ENCODE data around the gene CHRNB4.

The CHRNB4 gene

DNA sequence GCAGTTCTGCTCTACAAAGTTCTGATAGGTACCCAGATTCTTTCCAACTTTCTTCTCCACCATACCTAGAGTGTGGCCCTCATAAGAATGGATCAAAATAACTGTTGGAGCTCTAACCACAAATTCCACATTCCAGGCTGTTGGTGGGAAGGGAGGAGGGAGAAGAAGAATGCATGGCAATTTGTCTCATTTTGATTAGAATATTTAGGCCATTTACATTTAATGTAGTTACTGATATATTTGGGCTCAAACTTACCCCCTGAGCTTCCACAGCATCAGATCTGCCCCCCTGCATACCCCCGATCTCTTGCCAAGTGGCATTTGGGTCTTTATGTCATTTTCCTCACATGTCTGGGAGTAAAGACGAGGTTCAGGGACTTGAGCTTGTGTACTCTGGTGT is 7.7 kb downstream of the CHRNB4 start:
- DNase-seq (ENCODE audit: low read depth), result no peak

DNA sequence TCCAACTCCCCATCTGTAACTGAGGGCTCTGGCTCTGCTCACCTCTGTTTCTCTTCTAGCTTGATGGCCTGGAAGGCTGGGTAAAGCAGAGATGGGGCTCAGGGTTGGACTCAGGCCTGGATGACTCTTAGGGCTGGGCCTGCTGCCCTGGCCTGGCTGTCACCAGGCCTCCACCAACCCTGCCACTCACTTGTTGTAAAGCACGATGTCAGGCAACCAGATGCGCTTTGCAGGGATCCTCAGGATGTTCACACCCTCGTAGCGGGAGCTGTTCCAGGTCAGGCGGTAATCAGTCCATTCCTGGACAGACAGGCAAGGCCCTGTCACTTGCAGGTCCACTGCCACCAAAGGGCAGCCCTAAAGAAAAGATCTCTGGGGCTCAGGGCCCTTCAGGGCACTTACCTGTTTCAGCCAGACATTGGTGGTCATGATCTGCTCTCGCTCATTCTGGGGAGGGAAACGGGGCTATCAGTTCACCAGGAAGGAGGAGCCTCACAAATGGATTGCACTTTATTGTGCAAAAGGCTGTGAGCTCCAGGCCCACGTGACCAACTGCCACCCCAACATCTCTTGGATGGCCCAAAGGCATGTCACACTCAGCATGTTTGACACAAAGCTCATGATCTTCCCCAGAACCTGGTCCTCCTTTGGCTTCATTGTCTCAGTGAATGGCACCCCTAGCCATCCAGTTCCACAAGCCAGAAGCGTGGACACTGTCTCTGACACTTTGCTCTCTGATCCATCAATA is 9.9 kb downstream of the CHRNB4 start:
- DNase-seq (ENCODE audit: low read depth), result no peak

DNA sequence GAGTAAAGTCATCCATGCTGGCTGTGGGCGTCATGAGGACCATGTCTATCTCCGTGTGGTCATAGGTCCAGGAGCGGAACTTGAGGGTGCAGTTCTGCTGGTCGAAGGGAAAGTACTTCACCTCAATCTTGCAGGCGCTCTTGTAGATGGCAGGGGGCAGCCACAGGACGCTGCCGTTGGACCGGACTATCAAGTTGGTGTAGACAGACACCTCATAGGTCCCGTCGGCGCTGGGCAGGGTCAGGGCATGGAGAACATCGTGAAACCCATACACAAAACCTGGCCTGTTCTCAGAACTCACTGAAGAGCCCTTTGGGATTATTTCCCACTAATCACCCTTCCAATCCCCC is 11.3 kb downstream of the CHRNB4 start:
- DNase-seq (ENCODE audit: low read depth), result no peak

DNA sequence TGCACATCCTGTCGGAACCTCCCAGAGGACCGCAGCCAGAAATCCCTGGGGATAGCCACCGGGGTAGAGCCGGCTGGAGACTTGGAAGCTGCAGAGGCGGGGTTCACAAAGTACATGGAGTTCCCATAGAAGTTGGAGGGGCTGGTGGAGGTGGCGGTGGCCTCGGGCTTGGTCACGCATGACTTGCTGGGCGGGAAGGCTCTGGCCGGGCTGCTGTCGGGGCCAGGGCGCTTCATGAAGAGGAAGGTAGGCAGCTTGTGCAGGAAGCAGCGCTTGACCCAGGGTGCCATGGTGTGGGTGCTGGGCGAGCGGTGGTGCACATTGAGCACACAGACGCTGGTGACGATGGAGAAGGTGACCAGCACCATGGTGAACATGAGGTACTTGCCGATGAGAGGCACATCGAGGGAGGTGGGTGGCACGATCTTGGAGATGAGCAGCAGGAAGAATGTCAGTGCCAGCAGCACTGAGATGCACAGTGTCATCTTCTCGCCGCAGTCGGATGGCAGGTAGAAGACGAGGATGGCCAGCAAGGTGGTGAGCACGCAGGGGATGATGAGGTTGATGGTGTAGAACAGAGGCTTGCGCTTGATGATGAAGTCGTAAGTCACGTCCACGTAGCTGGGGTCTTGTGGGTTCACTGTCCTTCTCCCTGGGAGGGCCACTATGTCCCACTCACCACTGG is 11.8 kb downstream of the CHRNB4 start:
- DNase-seq (ENCODE audit: low read depth), result no peak

DNA sequence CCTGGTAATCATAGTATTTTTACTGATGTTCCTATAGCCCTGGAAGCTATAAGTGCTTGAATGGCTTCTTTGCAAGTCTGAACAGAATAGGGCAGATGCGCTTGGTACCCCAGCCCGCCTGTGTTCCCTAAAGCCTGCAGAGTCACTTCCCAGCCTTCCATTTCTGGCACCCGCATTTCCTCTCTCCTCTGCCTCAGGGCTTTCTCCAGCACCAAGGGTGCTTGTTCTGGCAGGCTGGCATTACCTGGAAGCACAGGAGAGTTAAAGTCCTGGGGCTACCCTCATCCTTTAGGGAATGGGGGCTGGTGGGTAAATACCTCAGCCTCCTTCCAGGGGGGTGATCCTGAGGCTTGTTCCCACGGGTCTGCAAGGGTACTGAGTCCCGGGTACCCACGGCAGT is 12.8 kb downstream of the CHRNB4 start:
- no peak for DNase-seq (ENCODE audit: low read depth)

DNA sequence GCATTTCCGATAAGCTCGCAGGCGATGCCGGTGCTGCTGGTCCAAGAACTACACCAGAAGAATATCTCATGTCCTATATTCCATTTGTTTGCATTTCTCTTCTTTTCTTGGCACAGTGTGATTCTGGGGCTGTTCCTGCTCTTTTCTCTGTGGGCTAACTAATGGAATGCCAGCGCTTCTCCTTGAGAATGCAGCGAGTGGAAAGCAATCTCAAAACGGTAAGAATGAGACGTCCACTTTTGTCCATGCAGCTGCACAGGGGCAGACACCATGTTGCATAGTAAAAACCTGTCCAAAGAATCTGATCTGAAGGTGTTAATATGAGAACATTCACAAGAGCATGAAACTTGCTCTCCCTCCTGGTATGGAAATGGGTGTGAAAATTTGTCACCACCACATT is 13.7 kb downstream of the CHRNB4 start:
- DNase-seq (ENCODE audit: low read depth), result no peak

DNA sequence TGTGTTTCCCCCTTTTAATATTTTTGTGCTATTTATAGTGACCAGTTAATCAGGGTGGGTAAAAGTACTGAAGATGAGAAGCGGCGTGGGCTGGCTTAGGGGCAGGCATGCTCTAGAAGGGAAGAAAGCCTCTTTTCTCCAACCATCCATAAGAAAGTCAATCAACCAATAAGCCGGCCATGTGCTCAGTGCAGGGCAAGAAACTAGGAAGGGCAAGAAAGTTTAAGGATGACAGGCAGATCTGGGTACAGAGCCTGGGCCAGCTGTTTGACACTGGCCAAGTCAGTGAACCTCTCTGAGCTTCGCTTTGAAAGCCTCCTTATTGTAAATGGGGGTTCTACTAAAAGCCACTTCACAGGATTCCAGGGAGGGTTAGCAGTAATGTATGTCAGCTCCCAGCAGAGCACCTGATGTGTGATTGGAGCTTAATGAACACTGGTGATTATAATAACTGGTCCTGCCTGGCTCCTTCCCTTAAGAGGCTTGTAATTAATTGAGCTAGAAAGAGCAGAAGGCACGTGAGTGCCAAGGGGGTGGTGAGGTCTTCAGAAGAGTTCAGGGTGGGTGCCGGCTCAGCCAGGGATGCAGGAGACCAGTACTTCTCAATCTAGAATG is 14.5 kb downstream of the CHRNB4 start:
- no peak for DNase-seq (ENCODE audit: low read depth)

DNA sequence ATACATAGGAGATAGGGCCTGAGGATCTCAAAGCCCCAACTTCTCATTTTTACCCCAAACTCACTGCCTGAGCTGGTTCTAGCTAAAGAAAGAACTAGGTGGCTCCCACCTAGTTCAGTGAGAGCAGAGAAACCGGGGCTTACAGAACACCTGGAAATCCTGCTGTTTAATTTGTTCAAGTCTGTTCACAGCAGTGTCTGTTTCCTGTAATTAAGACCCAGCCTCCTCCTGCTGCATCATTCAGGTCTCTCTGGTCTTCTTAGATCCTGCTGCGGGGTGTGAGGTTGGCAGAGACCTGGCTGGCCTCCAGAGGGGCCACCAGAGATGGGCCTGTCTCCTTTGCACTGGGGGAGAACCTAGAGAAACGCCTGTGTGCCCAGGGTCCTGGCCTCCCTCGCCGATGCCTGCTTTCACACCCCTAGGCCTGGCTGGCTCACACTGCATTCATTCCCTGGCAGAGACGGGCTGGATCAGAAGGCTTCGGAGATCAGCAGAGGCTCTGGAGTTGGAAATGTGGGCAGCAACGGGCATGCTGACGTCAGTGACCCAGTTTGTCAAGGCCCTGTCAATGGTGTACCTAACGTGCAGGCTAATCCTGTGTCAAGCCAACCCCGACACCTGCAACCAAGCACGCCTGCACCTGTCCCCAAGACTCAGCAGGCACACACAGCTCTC is 15.3 kb downstream of the CHRNB4 start:
- DNase-seq (ENCODE audit: low read depth), result no peak

DNA sequence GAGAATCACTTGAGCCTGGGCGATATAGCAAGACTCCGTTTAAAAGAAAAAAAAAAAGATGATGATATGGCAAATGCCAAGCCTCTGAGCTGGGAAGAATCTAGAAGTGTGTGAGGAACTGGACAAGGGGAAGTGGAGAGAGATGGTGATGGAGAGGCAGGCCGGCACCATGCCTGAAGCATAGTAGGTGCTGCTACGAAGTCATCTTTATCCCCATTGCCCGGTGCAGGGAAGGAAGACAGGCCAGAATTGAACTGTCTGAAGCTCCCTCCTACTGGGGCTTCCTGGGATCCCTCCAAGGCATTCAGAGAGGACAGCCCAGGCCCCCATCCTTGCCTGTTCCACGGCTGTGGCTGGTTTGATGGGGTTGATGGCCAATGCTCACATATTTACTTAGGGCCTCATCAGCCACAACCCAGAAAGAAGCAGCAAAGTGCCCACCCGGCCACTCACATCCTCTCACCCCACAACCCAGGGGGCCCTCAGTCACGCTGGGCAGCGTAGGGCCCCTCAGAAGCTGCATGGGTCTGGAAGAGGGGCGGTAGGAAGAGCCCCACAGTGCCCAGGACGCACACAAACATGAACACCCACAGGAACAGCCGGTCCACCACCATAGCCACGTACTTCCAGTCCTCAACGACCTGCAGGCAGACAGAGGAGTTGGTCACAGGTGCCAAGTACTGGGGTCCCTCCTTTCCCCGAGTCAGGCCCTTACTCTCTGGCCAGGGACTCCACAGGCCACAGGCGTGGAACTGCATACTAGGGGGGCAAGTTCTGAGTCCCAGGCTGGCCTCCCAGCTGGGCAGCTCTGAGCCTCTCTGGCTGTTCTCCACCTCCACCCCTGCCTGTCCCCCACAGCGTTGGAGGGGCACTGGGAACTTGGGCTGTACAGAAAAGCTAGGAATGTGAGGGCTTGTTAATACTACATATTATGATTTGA is 16.1 kb downstream of the CHRNB4 start:
- DNase-seq (ENCODE audit: low read depth), result no peak

DNA sequence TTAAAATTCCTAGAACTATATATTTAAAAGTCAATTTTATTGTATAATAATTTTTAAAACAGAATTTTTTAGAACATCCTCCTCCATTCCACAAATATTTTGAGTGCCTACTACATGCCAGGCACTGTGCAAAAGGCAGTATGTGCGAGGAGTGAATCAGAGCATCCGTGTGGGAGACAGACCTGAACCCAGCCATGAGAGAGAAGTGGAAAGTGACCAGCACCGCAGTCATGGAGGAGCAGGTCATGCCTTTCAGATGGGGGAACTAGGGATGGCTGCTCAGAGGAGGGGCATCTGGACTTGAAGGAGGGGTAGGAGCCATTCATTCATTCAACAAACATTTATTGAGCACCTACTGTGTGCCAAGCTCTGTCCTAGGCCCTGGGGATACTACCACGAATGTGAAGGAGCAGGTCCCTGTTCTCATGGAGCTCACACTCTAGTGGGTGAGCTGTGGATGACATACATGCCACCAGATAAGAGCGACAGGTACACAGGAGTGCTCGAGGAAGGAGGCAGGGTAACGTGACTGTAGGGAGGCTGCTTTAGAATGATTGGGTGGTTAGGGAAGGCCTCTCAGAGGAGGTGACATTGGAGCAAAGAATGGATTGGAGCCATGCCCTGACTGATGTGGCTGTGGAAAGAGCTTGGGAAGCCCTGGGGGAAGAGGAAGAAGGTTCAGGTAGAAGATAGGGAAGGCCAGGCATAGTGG is 17.1 kb downstream of the CHRNB4 start:
- DNase-seq (ENCODE audit: low read depth), result no peak

DNA sequence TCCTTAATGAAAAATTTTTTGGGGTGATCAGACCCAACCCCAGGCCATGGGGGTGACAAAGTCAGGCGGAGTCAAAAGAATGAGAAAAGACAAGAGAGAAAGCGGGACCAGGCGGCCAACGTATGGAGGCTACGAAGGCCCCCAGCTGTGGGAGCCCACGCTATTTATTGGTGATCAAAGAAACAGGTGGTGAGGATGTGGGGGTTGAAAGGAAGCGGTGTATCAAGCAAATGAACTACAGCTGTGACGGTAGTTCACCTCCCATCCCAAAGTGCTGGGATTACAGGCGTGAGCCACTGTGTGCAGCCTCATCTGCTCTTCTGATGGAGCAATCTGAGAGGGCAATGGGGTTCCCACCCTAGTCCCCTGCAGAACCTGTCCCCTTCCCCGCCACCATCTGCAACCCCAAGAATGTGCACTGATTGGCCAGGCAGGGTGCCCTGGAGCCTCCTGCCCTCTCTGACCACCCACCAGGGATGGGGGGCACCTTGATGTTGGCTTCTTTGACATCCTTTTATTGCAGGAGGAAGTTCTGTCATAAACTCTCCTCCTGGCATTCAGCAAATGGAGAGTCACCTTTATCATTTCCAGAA is 19.1 kb downstream of the CHRNB4 start:
- no peak for DNase-seq (ENCODE audit: low read depth)

DNA sequence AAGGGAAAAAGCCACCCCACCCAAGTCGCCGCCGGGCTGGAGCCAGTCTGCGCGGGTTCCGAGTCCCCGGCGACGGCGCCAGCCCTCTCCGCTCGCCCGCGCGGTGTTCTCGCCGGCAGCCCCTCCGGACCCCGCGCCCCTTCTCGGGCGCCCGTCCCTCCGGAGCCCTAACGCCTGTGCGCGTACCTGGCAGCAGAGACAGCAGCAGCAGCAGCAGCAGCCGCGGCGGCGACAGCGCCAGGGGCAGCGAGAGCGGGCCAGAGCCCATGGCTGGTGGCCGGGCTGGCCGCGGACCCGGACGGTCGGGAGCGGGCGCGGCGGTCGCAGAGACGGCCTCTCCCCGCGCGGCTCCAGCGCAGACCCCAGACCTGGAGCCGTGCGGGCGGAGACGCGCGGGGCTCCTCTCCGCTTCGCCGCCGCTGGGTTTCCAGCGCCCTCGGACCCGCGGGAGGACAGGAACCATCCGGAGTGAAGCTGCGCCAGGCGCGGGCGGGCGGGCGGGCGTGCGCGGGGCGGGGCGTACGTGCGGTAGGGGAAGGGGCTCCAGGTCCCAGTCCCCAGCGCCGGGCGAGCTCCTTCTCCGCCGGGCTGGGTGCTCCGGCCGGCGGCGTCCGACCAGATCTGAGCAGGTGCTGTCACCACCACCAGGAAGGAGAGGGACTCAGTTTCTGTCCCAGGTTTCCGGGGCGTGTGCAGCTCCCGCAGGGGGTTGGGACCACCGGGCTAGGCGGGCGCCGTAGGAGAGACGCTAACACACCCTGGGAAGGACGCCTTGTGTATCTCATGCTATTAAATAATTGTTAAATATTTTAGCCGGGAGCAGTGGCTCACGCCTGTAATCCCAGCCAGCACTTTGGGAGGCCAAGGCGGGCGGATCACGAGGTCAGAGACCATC is 20.2 kb downstream of the CHRNB4 start, which contains the start of gene CHRNA3:
CHRNA3 (minus strand) TSS at position 470 of the 895 bp plus-strand sequence; CDS start at position 268, 202 bp downstream.
- no peak for DNase-seq (ENCODE audit: low read depth)

DNA sequence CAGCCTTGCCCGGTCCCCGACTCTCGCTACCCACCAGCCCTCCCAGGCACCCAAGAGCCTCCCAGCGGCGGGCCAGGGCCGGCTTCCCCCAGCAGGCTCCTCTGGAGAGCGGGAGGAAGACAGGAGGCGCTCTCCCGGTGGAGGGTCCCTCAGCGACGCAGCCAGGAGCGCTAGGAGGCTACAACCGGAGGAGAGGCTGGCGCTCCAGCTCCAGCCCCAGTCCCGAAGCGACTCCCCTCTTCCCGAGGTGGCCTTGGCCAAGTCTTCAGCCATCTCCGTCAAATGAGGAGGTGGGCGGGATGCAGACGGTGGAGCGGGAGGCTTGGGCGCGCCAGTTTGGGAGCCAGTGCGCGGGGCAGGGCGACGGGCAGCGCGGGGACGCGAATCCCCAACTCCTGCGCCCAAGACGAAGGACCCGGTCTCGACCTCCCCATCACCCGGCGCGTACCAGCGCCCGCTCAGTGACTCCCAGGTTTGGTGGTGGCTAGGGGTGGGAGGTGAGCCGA is 20.9 kb downstream of the CHRNB4 start:
- DNase-seq (ENCODE audit: low read depth), result no peak

DNA sequence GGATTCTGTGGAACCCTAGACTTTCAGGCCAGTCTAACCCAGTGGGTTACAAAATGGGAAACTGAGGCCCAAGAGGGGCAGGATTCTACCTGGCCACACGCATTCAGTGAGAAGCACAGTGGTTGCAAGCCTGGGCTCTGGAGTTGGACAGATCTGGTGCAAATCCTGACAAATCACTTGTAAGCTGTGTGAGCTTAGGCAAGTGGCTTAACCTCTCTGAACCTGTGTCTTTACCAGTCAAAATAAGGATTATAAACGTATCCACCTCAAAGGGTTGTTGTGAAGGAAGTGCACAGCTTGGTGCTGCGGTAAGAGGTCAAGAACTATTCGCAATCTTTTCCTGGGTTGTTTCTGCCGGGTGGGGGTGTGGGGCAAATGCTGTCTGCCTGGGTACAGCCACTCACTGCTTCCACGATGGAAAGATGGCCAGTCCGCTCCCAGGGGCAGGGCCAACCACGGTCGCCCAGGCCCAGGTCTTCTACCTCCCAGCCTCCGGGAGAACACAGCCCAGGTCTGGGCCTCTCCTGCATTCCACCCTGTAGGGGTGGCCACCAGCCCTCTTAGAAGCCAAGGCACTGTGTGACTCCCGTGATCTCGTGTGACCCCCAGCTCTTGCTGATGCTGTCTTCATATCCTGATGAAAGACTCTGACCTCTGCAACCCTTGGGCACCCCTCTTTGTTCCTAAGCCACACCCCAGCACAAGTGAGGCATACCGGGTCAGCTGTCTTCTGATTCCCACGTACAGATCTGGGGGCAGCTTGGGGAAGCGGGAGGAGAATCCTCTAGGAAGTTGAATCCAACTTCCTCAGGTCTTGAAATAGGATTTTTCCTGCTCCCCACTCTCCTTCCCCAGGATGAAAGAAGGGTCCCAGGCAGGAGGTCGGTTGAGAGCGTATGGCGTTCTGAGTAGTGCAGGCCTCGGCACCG is 21.7 kb downstream of the CHRNB4 start:
- no peak for DNase-seq (ENCODE audit: low read depth)

DNA sequence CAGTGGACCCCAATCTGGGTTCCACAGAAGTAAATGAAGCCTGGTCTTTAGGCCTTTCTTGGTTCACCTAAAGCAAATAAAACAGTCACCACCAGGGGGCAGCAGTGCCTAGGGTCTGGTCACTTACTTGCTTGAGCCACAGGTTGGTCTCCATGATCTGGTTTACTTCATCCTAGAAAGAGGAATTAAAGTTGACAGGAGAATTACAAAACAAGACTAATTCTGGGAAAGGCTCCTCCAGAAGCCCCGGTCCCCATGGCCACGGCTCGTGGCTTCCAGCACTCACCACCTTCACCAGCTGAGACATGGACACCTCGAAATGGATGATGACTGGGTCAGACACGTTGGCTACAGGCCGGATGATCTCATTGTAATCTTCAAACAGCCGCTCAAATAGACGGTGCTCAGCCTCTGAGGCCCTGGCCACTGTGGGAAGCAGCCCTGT is 22.5 kb downstream of the CHRNB4 start:
- DNase-seq (ENCODE audit: low read depth), result peak; percentile 77

DNA sequence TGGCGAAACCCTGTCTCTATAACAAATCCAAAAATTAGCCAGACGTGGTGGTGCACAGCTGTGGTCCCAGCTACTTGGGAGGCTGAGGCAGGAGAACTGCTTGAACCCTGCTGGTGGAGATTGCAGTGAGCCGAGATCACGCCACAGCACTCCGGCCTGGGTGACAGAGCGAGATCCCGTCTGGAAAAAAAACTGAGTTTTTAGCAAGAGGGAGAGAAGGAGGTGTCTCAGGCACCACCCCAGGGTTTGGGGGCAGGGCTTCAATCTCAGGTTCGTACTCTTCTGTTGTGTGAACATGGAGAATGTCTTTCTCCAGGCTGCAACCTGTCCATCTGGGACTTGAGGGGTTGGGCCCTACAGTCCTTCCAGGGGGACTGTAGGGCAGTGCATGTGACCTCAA is 22.9 kb downstream of the CHRNB4 start:
- no peak for DNase-seq (ENCODE audit: low read depth)

DNA sequence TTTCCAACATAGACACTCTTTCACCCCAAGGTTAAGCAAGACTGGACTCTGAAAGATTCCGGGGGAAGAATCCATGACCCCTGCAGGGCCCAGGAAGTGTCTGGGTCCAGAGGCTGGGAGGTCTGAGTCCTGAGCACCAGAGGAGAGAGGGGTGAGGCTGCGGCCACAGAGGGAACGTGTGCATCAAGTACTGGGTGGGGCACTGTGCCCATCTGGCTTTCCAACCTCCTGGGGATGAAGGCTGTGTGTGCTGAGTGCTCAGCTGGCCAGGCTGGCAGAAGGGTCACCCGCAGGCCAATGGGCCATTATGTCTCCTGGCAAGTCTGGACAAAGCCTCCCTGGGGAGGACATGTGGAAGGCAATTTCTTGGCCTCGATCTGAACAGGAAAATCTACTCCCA is 23.5 kb downstream of the CHRNB4 start:
- no peak for DNase-seq (ENCODE audit: low read depth)

DNA sequence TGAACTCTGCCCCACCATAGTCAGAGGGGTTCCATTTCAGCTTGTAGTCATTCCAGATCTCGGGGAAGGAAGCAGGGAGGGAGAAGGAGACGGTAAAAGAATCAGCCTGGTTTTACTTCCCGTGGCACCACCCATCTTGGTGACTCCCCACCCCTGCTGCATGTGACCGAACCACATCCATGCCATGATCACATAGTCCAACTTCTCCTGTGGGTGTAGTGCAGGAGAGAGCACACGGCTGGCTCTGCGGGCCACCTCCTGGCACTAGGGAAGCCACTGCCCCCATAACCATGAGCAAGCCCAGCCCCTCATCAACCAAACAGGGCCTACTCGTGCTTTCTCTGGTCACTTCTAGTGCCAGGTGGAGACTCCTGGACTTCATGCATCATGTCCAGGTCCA is 23.9 kb downstream of the CHRNB4 start:
- DNase-seq (ENCODE audit: low read depth), result no peak
